Natural killer cell (primary cell): ENCODE results near the gene NANOS3. TPM values are rescaled to one million over a fixed set of nuclear protein-coding genes. Genes with fewer than 3 reads are reported as not detected.
A peak's percentile ranks its signal among the peaks of the same experiment; 100 is the strongest.

Experiments used
- ATAC-seq, 3 donors: fragments of 150-1000 bp in 2 of 3; fragments of 200-7000 bp in 1 of 3; cut with Tn5 transposase; 1 replicate in 1 of 3; 2 replicates in 2 of 3; pipeline ENCODE4 v1.10.0; 2021; ENCODE audit warnings: mild to moderate bottlenecking in 2 of 3, moderate library complexity in 2 of 3
- DNase-seq, 2 donors: peaks; one replicate each; pipeline versions ENCODE4 v3.0.0 to v3.0.0-alpha.2; 2013 to 2021; ENCODE audit warnings: mixed read lengths in 1 of 2
- H3K27ac ChIP-seq: one replicate; pipeline ENCODE4 v1.5.1; 2013; ENCODE audit warnings: mild to moderate bottlenecking, low read length
- H3K27me3 ChIP-seq: one replicate; pipeline ENCODE4 v1.6.1; 2013; ENCODE audit warnings: low read length; ENCODE audit not compliant: control insufficient read depth, insufficient read depth
- H3K36me3 ChIP-seq: one replicate; pipeline ENCODE4 v1.6.1; 2013; ENCODE audit warnings: low read length; ENCODE audit not compliant: control insufficient read depth, insufficient read depth
- H3K4me1 ChIP-seq: one replicate; pipeline ENCODE4 v1.6.1; 2013; ENCODE audit warnings: low read length; ENCODE audit not compliant: control insufficient read depth, insufficient read depth
- H3K4me3 ChIP-seq: one replicate; pipeline ENCODE4 v1.5.1; 2013; ENCODE audit warnings: low read length
- H3K9me3 ChIP-seq: one replicate; pipeline ENCODE4 v1.6.1; 2013; ENCODE audit warnings: low read length; ENCODE audit not compliant: control insufficient read depth, insufficient read depth
- H3K27ac Mint-ChIP-seq, 2 donors: one replicate each; pipeline ENCODE4 v1.8.0; 2022; ENCODE audit warnings: mild to moderate bottlenecking in 2 of 2, mixed read lengths in 2 of 2, moderate library complexity in 1 of 2
- H3K27me3 Mint-ChIP-seq, 2 donors: one replicate each; pipeline ENCODE4 v1.8.0; 2022; ENCODE audit warnings: low read depth in 2 of 2, mixed read lengths in 2 of 2
- H3K36me3 Mint-ChIP-seq: one replicate; pipeline ENCODE4 v1.8.0; 2022; ENCODE audit warnings: mixed read lengths
- H3K4me1 Mint-ChIP-seq, 2 donors: one replicate each; pipeline ENCODE4 v1.8.0; 2022; ENCODE audit warnings: mixed read lengths in 2 of 2
- H3K4me3 Mint-ChIP-seq: one replicate; pipeline ENCODE4 v1.8.0; 2022; ENCODE audit warnings: mild to moderate bottlenecking, moderate library complexity, mixed read lengths
- H3K9me3 Mint-ChIP-seq, 2 donors: one replicate each; pipeline ENCODE4 v1.8.0; 2022; ENCODE audit warnings: mixed read lengths in 2 of 2
- CTCF ChIP-seq: fragments of 200-600 bp; IDR thresholded peaks from one replicate; pipeline ENCODE4 v1.8.0; 2022; ENCODE audit warnings: antibody characterized with exemption
- WGBS: methylation state at CpG from one replicate; pipeline ENCODE4 v1.1.7; 2013; ENCODE audit warnings: missing lambda C conversion rate; ENCODE audit not compliant: insufficient coverage; 5-methylcytosine and 5-hydroxymethylcytosine counted together
- intact Hi-C: fragments of 100-400 bp; cut with micrococcal nuclease; formaldehyde crosslinking; loops from one replicate; pipeline ENCODE4 v1.14.2; 2022
- total RNA-seq, 4 donors: library from RNA; stranded (reverse); fragments of 120-200 nt in 1 of 4; gene quantifications; one replicate each; pipeline versions ENCODE4 v1.2.3 to v1.2.4, GENCODE V29; 2013 to 2022

The NANOS3 gene
- total RNA-seq, 3 donors from 2014 or later (not counting 1 experiment from before 2014, with no cell fraction given) = 2.6 to 6.3 (median 3.0) TPM

GRCh38 chr19:13881692-13882418, 4.9 kb downstream of the NANOS3 start:
- 4% methylated on average over 16 of the region's 17 CpGs for WGBS
- Histone ChIP-seq H3K4me3 (no peak overlapping the region), H3K27ac (peak overlapping the region; percentile 64), H3K27me3 (no peaks in the 10 kb centered on the region), H3K36me3 (no peaks in the 10 kb centered on the region), H3K4me1 (peaks cover 73% of the 10 kb centered on the region), H3K9me3 (no peaks in the 10 kb centered on the region)
- TF ChIP-seq CTCF = no peak
- Mint-ChIP-seq H3K27ac (peak overlapping the region; percentile 60 to 88), H3K4me1 (peaks cover 29 to 58% of the 10 kb centered on the region in 2 donors), H3K9me3 (no peaks in the 10 kb centered on the region), H3K36me3 (no peaks in the 10 kb centered on the region), H3K27me3 (no peaks in the 10 kb centered on the region), H3K4me3 (peak overlapping the region; percentile 65)
- intact Hi-C loops = loop anchor here (2.0 to 10.0 kb wide), 8 partner anchors 73 to 593 kb away; partner anchors contain the start of genes ASF1B, DCAF15 and PTGER1
- ATAC-seq = peak in 1 of 3 donors; percentile 15
- DNase-seq = peak; percentile 35 to 75

- no peak for TF ChIP-seq CTCF
- no peak for ATAC-seq
- Mint-ChIP-seq H3K27me3 (no peaks in the 10 kb centered on the region), H3K36me3 (no peaks in the 10 kb centered on the region), H3K27ac (peak overlapping the region; percentile 60 to 88), H3K4me1 (peaks cover 35 to 63% of the 10 kb centered on the region in 2 donors), H3K4me3 (peak overlapping the region; percentile 65), H3K9me3 (no peaks in the 10 kb centered on the region)
- Histone ChIP-seq H3K9me3 (no peaks in the 10 kb centered on the region), H3K4me1 (peaks cover 79% of the 10 kb centered on the region), H3K27ac (peak overlapping the region; percentile 64), H3K27me3 (no peaks in the 10 kb centered on the region), H3K36me3 (no peaks in the 10 kb centered on the region), H3K4me3 (no peak overlapping the region)
- WGBS = 66% methylated on average over 5 of the region's 5 CpGs
- DNase-seq = no peak
- intact Hi-C loops = loop anchor here (5.0 to 10.0 kb wide), 4 partner anchors 72 to 592 kb away; partner anchors contain the start of genes DCAF15 and PTGER1
Observed at GRCh38 chr19:13882419-13882795, 5.5 kb downstream of the NANOS3 start.

- peaks cover 83% of the 10 kb centered on the region for H3K4me1 ChIP-seq
- no peak for TF ChIP-seq CTCF
- DNase-seq = no peak
- no peaks in the 10 kb centered on the region for H3K36me3 ChIP-seq
- peak overlapping the region; percentile 21 for H3K4me3 Mint-ChIP-seq
- H3K4me3 ChIP-seq = no peak overlapping the region
- ATAC-seq = no peak
- peak overlapping the region; percentile 60 to 88 for H3K27ac Mint-ChIP-seq
- peaks cover 38 to 68% of the 10 kb centered on the region in 2 donors for H3K4me1 Mint-ChIP-seq
- no peak overlapping the region for H3K27ac ChIP-seq
- H3K9me3 ChIP-seq = no peaks in the 10 kb centered on the region
- no peaks in the 10 kb centered on the region for H3K36me3 Mint-ChIP-seq
- intact Hi-C loops = loop anchor here (5.0 to 10.0 kb wide), 4 partner anchors 72 to 592 kb away; partner anchors contain the start of genes DCAF15 and PTGER1
- no peaks in the 10 kb centered on the region for H3K9me3 Mint-ChIP-seq
- 80% methylated on average over 12 of the region's 12 CpGs for WGBS
- H3K27me3 Mint-ChIP-seq = no peaks in the 10 kb centered on the region
- no peaks in the 10 kb centered on the region for H3K27me3 ChIP-seq
Observed at GRCh38 chr19:13882836-13883235, 5.9 kb downstream of the NANOS3 start.
